IMR-90 (cell line): Measurements from ENCODE around the gene ATPAF2. TPM values are rescaled to one million over a fixed set of nuclear protein-coding genes. Genes with fewer than 3 reads are reported as not detected.

ENCODE experiments used
- ATAC-seq: fragments of 200-7000 bp; cut with Tn5 transposase; 2 replicates; pipeline ENCODE4 v1.9.1; 2020; ENCODE audit warnings: low read depth, mild to moderate bottlenecking, moderate library complexity
- BruUV-seq: library from RNA; stranded (reverse); fragments of 400-500 nt; replicated peaks from 2 replicates; lab custom pipeline; 2021; lab: Mats Ljungman, UMichigan
- CTCF ChIA-PET: fragments of 300-600 bp; formaldehyde crosslinking; extraction: SDS; loops from one replicate; lab custom pipeline; 2021; ENCODE audit warnings: antibody characterized with exemption; lab: Yijun Ruan, JAX
- POLR2A ChIA-PET: fragments of 300-600 bp; sonication (Branson Sonifier 250); formaldehyde crosslinking; loops from one replicate; lab custom pipeline; 2022; ENCODE audit warnings: antibody characterized with exemption; ENCODE audit not compliant: unreplicated experiment; lab: Charles Lee
- DNase-seq: peaks from one replicate; pipeline ENCODE4 v3.0.0; 2013
- H2AFZ ChIP-seq: replicated peaks from 2 replicates; pipeline ENCODE3; 2013; ENCODE audit warnings: low read length, mild to moderate bottlenecking; ENCODE audit not compliant: poor library complexity
- H2AK5ac ChIP-seq: 2 replicates; pipeline ENCODE4 v1.6.1; 2013; ENCODE audit warnings: low read depth, low read length, inconsistent platforms
- H2AK9ac ChIP-seq: replicated peaks from 2 replicates; pipeline ENCODE3; 2013; ENCODE audit warnings: mild to moderate bottlenecking, low read depth, low read length, moderate library complexity; ENCODE audit not compliant: poor library complexity
- H2BK120ac ChIP-seq: 2 replicates; pipeline ENCODE4 v1.6.1; 2013; ENCODE audit warnings: low read depth, low read length, inconsistent platforms
- H2BK15ac ChIP-seq: 3 replicates; pipeline ENCODE4 v1.6.1; 2013; ENCODE audit warnings: low read depth, low read length, inconsistent platforms
- H2BK20ac ChIP-seq: 2 replicates; pipeline ENCODE4 v1.6.1; 2013; ENCODE audit warnings: low read depth, mild to moderate bottlenecking, inconsistent platforms, low read length, moderate library complexity
- H2BK5ac ChIP-seq: 2 replicates; pipeline ENCODE4 v1.6.1; 2013; ENCODE audit warnings: mild to moderate bottlenecking, low read depth, low read length, inconsistent platforms; ENCODE audit not compliant: poor library complexity, severe bottlenecking
- H3K14ac ChIP-seq: replicated peaks from 2 replicates; pipeline ENCODE4 v1.6.1; 2013; ENCODE audit warnings: low read depth, low read length, inconsistent platforms
- H3K18ac ChIP-seq: 2 replicates; pipeline ENCODE4 v1.6.1; 2013; ENCODE audit warnings: low read depth, low read length, control low read depth
- H3K23ac ChIP-seq: 2 replicates; pipeline ENCODE4 v1.6.1; 2013; ENCODE audit warnings: low read depth, low read length, inconsistent platforms
- H3K27ac ChIP-seq: 2 replicates; pipeline ENCODE4 v1.5.1; 2013; ENCODE audit warnings: mild to moderate bottlenecking, control low read depth, low read length; ENCODE audit not compliant: insufficient read depth
- H3K27me3 ChIP-seq: 2 replicates; pipeline ENCODE4 v1.6.1; 2013; ENCODE audit warnings: low read length; ENCODE audit not compliant: control insufficient read depth, insufficient read depth
- H3K36me3 ChIP-seq: 2 replicates; pipeline ENCODE4 v1.6.1; 2013; ENCODE audit warnings: low read length, mixed read lengths; ENCODE audit not compliant: control insufficient read depth, insufficient read depth
- H3K4ac ChIP-seq: 2 replicates; pipeline ENCODE4 v1.6.1; 2013; ENCODE audit warnings: low read depth, low read length, inconsistent platforms
- H3K4me1 ChIP-seq: 2 replicates; pipeline ENCODE4 v1.6.1; 2013; ENCODE audit warnings: low read length, mixed read lengths; ENCODE audit not compliant: control insufficient read depth, insufficient read depth
- H3K4me2 ChIP-seq: 2 replicates; pipeline ENCODE4 v1.6.1; 2013; ENCODE audit warnings: low read depth, mild to moderate bottlenecking, control low read depth, low read length, moderate library complexity
- H3K4me3 ChIP-seq: 2 replicates; pipeline ENCODE4 v1.5.1; 2013; ENCODE audit warnings: low read depth, mild to moderate bottlenecking, control low read depth, low read length, moderate library complexity; ENCODE audit not compliant: insufficient read depth
- H3K56ac ChIP-seq: 2 replicates; pipeline ENCODE4 v1.6.1; 2013; ENCODE audit warnings: low read length, inconsistent platforms; ENCODE audit not compliant: insufficient read depth; ENCODE audit errors: extremely low read depth
- H3K79me1 ChIP-seq, 2 experiments: 2 replicates each; pipeline ENCODE4 v1.6.1; 2013; ENCODE audit warnings: low read length in 2 of 2, inconsistent platforms in 1 of 2, low read depth in 1 of 2
- H3K9ac ChIP-seq: 2 replicates; pipeline ENCODE4 v1.6.1; 2013; ENCODE audit warnings: low read depth, low read length, control low read depth
- H3K9me1 ChIP-seq: 2 replicates; pipeline ENCODE4 v1.6.1; 2013; ENCODE audit warnings: low read length, inconsistent platforms; ENCODE audit not compliant: insufficient read depth
- H3K9me3 ChIP-seq: 2 replicates; pipeline ENCODE4 v1.6.1; 2013; ENCODE audit warnings: low read length; ENCODE audit not compliant: control insufficient read depth, insufficient read depth
- H4K20me1 ChIP-seq: 2 replicates; pipeline ENCODE4 v1.6.1; 2013; ENCODE audit warnings: low read length, inconsistent platforms; ENCODE audit not compliant: insufficient read depth
- H4K5ac ChIP-seq: 2 replicates; pipeline ENCODE4 v1.6.1; 2013; ENCODE audit warnings: mild to moderate bottlenecking, low read depth, low read length, control low read depth
- H4K8ac ChIP-seq, 2 experiments: 2 replicates each; pipeline ENCODE4 v1.6.1; 2013; ENCODE audit warnings: low read depth in 2 of 2, low read length in 2 of 2, control low read depth in 1 of 2, inconsistent platforms in 1 of 2
- H4K91ac ChIP-seq: 2 replicates; pipeline ENCODE4 v1.6.1; 2013; ENCODE audit warnings: low read depth, low read length, inconsistent platforms; ENCODE audit not compliant: insufficient read depth
- BHLHE40 ChIP-seq: fragments of 150-350 bp; IDR thresholded peaks from 2 replicates; pipeline ENCODE4 v1.6.1; 2016; ENCODE audit warnings: mild to moderate bottlenecking, low read depth, low read length
- CEBPB ChIP-seq: IDR thresholded peaks from 2 replicates; pipeline ENCODE4 v1.6.1; 2012; ENCODE audit warnings: low read depth, low read length, improper control_type of control experiment
- CHD1 ChIP-seq: IDR thresholded peaks from 2 replicates; pipeline ENCODE4 v1.6.1; 2012; ENCODE audit warnings: low read depth, low read length, improper control_type of control experiment
- ELK1 ChIP-seq: fragments of 150-350 bp; IDR thresholded peaks from 2 replicates; pipeline ENCODE4 v1.6.1; 2016; ENCODE audit warnings: low read depth, mild to moderate bottlenecking, low read length, moderate library complexity, borderline replicate concordance
- FOS ChIP-seq: fragments of 150-350 bp; IDR thresholded peaks from 2 replicates; pipeline ENCODE4 v1.6.1; 2016; ENCODE audit warnings: low read depth, low read length
- MAFK ChIP-seq: IDR thresholded peaks from 2 replicates; pipeline ENCODE4 v1.6.1; 2012; ENCODE audit warnings: low read depth, low read length, improper control_type of control experiment
- MAZ ChIP-seq: IDR thresholded peaks from 2 replicates; pipeline ENCODE4 v1.6.1; 2012; ENCODE audit warnings: low read depth, mild to moderate bottlenecking, low read length, improper control_type of control experiment, moderate library complexity, borderline replicate concordance
- MXI1 ChIP-seq: IDR thresholded peaks from 2 replicates; pipeline ENCODE4 v1.6.1; 2012; ENCODE audit warnings: low read depth, mild to moderate bottlenecking, low read length, moderate library complexity, borderline replicate concordance
- NFE2L2 ChIP-seq: fragments of 150-350 bp; IDR thresholded peaks from 2 replicates; pipeline ENCODE4 v1.6.1; 2016; ENCODE audit warnings: low read depth, mild to moderate bottlenecking, low read length
- POLR2A ChIP-seq: IDR thresholded peaks from 2 replicates; pipeline ENCODE4 v1.6.1; 2012; ENCODE audit warnings: mild to moderate bottlenecking, low read depth, low read length
- RAD21 ChIP-seq: IDR thresholded peaks from 2 replicates; pipeline ENCODE4 v1.6.1; 2012; ENCODE audit warnings: low read length, improper control_type of control experiment
- RCOR1 ChIP-seq: IDR thresholded peaks from 2 replicates; pipeline ENCODE4 v1.6.1; 2012; ENCODE audit warnings: mild to moderate bottlenecking, low read length, improper control_type of control experiment; ENCODE audit not compliant: insufficient replicate concordance
- RFX5 ChIP-seq: IDR thresholded peaks from 2 replicates; pipeline ENCODE4 v1.8.0; 2012; ENCODE audit warnings: low read depth, mild to moderate bottlenecking, low read length, moderate library complexity
- SMC3 ChIP-seq: fragments of 150-350 bp; IDR thresholded peaks from 2 replicates; pipeline ENCODE4 v1.6.1; 2016; ENCODE audit warnings: low read depth, mild to moderate bottlenecking, antibody characterized with exemption, low read length, moderate library complexity
- USF2 ChIP-seq: fragments of 150-350 bp; IDR thresholded peaks from 2 replicates; pipeline ENCODE4 v1.6.1; 2017; ENCODE audit warnings: mild to moderate bottlenecking, antibody characterized with exemption, low read length, low read depth
- WGBS, 2 experiments: methylation state at CpG; one replicate each; pipeline versions ENCODE4 v1.1.5 to v1.1.7; 2013; ENCODE audit warnings: missing lambda C conversion rate in 2 of 2; ENCODE audit not compliant: insufficient read length in 1 of 2; ENCODE audit errors: extremely low coverage in 2 of 2; 5-methylcytosine and 5-hydroxymethylcytosine counted together
- dilution Hi-C: fragments of 300-500 bp; cut with HindIII; formaldehyde crosslinking; loops from one replicate; pipeline ENCODE4 v1.14.3; 2018; ENCODE audit warnings: low sequenced_read_pairs; ENCODE audit not compliant: unreplicated experiment
- in situ Hi-C: fragments of 300-500 bp; cut with MboI; formaldehyde crosslinking; loops from 3 replicates; pipeline ENCODE4 v1.14.3; 2019; ENCODE audit warnings: low sequenced_read_pairs, inconsistent platforms, mixed read lengths
- intact Hi-C: fragments of 100-400 bp; cut with micrococcal nuclease; formaldehyde crosslinking; loops from 2 replicates; pipeline ENCODE4 v1.10.0; 2022
- polyA plus RNA-seq, 3 experiments: library from polyadenylated mRNA; depleted of rRNA; stranded (reverse); fragments of >200 nt; gene quantifications; 2 replicates each; pipeline ENCODE4 v1.2.3, GENCODE V29; 2012; ENCODE audit warnings: low replicate concordance in 1 of 3
- total RNA-seq: library from RNA; depleted of rRNA; stranded (reverse); fragments of >200 nt; gene quantifications from 2 replicates; pipeline ENCODE4 v1.2.3, GENCODE V29; 2012
- TF ChIP-seq, protein P1 (sequence below): conservative IDR thresholded peaks from 2 replicates; pipeline ENCODE4 v1.5.1; 2012; ENCODE audit warnings: mild to moderate bottlenecking, low read depth, low read length, improper control_type of control experiment

ATPAF2 gene
- total and polyA plus RNA-seq, 2 of the 4 experiments (the other 2 are of a cell fraction): 19.5 to 27.6 TPM

- intact Hi-C loops: no loop called here
Observed at GRCh38 chr17:18005496-18005895, 33.5 kb downstream of the ATPAF2 start.

More at GRCh38 chr17:18005496-18005895, 33.5 kb downstream of the ATPAF2 start:
- H3K36me3 ChIP-seq: no peaks in the 10 kb centered on the region; the same call in 1 of the 2 replicates
- no peak overlapping the region for H4K5ac ChIP-seq
- no peak overlapping the region for H3K9ac ChIP-seq
- H4K20me1 ChIP-seq: no peaks in the 10 kb centered on the region
- H3K4me3 ChIP-seq: no peak overlapping the region
- DNase-seq (no peak), ATAC-seq (no peak)
- POLR2A ChIA-PET: no interaction called here
- peaks cover under 1% of the 10 kb centered on the region; the same call in 1 of the 2 replicates for H3K9me3 ChIP-seq
- H3K79me1 ChIP-seq: no peaks in the 10 kb centered on the region; a peak in 1 of 4 replicates
- H3K4ac ChIP-seq: no peak overlapping the region
- no peak overlapping the region for H2BK15ac ChIP-seq
- in situ Hi-C loops (no loop called here), dilution Hi-C loops (no loop called here)
- H3K27ac ChIP-seq: no peak overlapping the region
- no peak overlapping the region for H2AFZ ChIP-seq
- H2BK120ac ChIP-seq: no peak overlapping the region
- no peak overlapping the region for H3K56ac ChIP-seq
- no CpG with 5 or more reads among the region's 3 CpGs for WGBS, 2 experiments
- no peak overlapping the region for H3K18ac ChIP-seq
- no peaks in the 10 kb centered on the region for H3K27me3 ChIP-seq
- no peak overlapping the region for H3K14ac ChIP-seq
- H2BK20ac ChIP-seq: no peak overlapping the region
- no peak overlapping the region for H2AK9ac ChIP-seq
- H3K4me1 ChIP-seq: peaks cover 10% of the 10 kb centered on the region
- H4K91ac ChIP-seq: no peak overlapping the region
- H2AK5ac ChIP-seq: no peak overlapping the region
- no peak overlapping the region for H2BK5ac ChIP-seq
- TF ChIP-seq CEBPB (no peak), BHLHE40 (no peak), POLR2A (no peak), NFE2L2 (no peak), RCOR1 (no peak), FOS (no peak), MXI1 (no peak), MAFK (no peak), CHD1 (no peak), USF2 (no peak), ELK1 (no peak), SMC3 (no peak), RFX5 (no peak), MAZ (no peak), RAD21 (no peak)
- TF ChIP-seq, protein P1, sequence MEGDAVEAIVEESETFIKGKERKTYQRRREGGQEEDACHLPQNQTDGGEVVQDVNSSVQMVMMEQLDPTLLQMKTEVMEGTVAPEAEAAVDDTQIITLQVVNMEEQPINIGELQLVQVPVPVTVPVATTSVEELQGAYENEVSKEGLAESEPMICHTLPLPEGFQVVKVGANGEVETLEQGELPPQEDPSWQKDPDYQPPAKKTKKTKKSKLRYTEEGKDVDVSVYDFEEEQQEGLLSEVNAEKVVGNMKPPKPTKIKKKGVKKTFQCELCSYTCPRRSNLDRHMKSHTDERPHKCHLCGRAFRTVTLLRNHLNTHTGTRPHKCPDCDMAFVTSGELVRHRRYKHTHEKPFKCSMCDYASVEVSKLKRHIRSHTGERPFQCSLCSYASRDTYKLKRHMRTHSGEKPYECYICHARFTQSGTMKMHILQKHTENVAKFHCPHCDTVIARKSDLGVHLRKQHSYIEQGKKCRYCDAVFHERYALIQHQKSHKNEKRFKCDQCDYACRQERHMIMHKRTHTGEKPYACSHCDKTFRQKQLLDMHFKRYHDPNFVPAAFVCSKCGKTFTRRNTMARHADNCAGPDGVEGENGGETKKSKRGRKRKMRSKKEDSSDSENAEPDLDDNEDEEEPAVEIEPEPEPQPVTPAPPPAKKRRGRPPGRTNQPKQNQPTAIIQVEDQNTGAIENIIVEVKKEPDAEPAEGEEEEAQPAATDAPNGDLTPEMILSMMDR: no peak
- BruUV-seq: no TSS peak
- CTCF ChIA-PET: interaction anchor here (0.9 kb wide), 1 partner anchor 27 kb away, joined by 3 read pairs; no protein-coding TSS in a partner anchor
- H4K8ac ChIP-seq: no peak overlapping the region
- no peak overlapping the region for H3K4me2 ChIP-seq
- H3K9me1 ChIP-seq: peaks cover 26% of the 10 kb centered on the region
- H3K23ac ChIP-seq: 0 out of 2 replicates have a peak overlapping the region, but pooled peaks have one; percentile 40
